ENCODE data around the gene NCAPG2.

Gene NCAPG2, protein sequence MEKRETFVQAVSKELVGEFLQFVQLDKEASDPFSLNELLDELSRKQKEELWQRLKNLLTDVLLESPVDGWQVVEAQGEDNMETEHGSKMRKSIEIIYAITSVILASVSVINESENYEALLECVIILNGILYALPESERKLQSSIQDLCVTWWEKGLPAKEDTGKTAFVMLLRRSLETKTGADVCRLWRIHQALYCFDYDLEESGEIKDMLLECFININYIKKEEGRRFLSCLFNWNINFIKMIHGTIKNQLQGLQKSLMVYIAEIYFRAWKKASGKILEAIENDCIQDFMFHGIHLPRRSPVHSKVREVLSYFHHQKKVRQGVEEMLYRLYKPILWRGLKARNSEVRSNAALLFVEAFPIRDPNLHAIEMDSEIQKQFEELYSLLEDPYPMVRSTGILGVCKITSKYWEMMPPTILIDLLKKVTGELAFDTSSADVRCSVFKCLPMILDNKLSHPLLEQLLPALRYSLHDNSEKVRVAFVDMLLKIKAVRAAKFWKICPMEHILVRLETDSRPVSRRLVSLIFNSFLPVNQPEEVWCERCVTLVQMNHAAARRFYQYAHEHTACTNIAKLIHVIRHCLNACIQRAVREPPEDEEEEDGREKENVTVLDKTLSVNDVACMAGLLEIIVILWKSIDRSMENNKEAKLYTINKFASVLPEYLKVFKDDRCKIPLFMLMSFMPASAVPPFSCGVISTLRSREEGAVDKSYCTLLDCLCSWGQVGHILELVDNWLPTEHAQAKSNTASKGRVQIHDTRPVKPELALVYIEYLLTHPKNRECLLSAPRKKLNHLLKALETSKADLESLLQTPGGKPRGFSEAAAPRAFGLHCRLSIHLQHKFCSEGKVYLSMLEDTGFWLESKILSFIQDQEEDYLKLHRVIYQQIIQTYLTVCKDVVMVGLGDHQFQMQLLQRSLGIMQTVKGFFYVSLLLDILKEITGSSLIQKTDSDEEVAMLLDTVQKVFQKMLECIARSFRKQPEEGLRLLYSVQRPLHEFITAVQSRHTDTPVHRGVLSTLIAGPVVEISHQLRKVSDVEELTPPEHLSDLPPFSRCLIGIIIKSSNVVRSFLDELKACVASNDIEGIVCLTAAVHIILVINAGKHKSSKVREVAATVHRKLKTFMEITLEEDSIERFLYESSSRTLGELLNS

DNA sequence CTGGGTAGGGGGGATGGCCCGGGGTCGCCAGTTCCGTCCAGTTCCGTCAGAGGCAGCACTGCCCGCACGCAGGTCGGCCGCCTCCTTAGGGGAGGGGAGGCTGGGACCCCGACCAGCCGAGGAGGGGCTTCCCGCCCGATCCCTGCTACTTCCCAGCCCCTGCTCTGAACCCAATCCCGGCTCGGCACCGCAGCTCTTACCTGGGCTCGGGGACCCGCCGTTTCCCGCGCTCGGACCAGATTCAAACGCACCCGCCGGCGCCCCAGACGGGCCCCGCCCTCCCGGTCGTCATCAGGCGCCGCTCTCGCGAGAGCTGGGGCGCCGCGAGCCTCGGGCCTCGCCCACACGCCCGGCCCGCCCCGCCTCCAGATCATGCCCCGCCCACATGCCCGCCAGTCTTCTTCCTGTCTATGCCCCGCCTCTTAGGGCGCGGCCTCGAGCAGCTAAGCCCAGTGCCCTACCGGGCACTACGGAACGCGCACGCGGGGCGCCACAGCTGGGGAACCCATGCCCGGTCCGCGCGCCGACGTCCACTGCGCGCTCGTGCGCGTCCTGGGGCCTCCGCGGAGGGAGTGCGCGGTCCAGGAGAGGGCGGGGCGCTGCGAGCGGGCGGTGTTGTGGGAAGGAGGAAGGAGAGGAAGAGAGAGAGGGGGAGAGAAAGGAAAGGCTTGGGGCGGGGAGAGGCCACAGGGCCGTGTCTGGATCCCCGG is at the start of gene NCAPG2:
TSS of gene NCAPG2 (minus strand) at position 281 of the 710 bp plus-strand sequence. CDS start 2,905 bp downstream, outside the sequence.
- peak; percentile 99 for DNase-seq (ENCODE audit: low read depth)

GRCh38 chr7:158753900-158754299 is 49.3 kb upstream of the NCAPG2 start:
- no peak for DNase-seq (ENCODE audit: low read depth)

DNA sequence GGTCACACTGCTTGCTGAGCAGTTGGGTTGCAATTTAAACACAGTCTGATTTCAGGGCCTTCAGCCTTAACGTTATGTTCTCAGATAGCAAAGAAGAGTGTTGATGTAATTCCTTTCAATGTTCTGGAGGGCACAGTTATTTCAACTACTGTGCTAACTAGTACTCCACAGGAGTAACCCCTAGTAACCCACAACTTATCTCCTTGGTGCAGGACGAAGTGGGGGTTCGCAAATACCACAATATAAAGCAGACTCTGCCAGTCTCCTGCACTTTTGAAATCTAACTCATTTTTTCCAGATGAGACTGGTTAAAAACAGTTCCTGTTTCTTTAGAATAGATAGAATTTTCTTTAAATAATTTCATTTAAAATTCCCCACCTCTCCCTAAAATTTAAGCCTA is 47.1 kb upstream of the NCAPG2 start:
- DNase-seq (ENCODE audit: low read depth), result no peak

- DNase-seq (ENCODE audit: low read depth), result no peak
Measured at GRCh38 chr7:158751199-158751598, 46.6 kb upstream of the NCAPG2 start.

DNA sequence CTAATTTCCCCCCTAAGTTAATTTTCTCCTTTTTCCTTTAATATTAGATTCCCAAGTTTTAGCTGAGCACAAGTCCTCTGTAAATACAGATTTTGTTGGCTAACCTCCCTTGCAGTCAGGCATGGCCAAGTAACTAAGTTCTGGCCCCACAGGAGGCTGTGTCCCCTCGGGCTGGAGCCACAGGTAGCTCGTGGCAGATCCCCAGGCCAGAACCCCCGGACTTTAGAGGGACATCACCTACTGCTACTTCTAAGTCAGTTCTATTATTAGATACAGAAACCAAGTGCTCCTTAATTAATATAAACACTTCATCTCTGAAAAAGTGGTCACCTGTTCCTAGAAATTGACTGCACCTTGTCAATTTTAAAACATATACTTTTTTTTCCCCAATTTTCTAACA is 46.1 kb upstream of the NCAPG2 start:
- no peak for DNase-seq (ENCODE audit: low read depth)

DNA sequence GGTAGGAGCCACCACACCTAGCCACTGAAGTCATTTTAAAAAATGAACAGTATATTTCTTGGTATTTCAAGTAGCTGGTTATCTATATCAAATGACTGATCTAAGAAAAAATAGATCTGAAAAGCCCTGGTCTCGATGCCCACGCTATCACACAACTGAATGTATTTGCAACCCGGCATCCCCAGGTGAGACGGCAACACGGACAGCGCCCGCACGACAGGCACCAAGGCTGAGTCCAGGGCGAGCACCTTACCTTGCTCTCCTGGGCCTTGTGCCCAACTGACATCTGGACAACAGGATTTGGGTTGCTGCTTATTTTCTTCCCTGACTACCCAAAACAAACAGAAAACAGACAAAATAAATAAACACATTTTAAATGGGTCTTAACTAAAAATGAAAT is 44.8 kb upstream of the NCAPG2 start:
- DNase-seq (ENCODE audit: low read depth), result no peak

DNA sequence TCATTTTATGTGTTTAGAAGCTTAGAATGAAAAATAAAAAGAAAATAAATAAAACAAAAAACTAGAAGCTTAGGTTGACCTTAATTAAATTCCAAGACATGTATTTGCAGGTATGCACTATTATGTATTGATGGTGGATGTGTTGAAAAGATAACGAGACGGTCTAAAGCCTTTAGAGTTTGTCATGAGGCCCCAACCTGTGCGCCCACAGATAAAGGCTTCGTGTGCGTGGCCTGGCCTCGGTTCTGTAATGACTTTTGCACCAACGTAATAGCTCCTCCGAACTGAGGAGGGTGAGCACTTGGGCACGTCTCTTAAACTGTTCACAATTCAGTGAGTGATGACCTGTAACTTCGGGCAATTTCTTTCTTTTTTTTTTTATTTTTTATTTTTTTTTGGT is 43.7 kb upstream of the NCAPG2 start:
- DNase-seq (ENCODE audit: low read depth), result no peak

DNA sequence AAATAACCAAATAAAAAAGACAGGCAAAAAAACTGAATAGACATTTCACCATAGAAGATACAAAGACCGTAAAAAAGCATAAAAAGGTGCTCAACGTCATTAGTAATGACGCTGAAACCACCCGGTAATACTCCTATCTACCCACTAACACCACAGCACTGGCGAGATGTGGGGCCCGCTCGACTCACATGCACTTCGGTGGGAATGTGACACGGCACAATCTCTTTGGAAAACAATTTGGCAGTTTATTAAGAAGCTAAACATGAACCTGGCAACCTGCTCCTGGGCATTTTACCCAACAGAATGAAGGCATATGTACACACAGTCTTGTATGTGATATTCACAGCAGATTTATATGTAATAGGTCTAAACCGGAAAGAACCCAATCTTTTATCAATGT is 42.8 kb upstream of the NCAPG2 start:
- DNase-seq (ENCODE audit: low read depth), result no peak

DNA sequence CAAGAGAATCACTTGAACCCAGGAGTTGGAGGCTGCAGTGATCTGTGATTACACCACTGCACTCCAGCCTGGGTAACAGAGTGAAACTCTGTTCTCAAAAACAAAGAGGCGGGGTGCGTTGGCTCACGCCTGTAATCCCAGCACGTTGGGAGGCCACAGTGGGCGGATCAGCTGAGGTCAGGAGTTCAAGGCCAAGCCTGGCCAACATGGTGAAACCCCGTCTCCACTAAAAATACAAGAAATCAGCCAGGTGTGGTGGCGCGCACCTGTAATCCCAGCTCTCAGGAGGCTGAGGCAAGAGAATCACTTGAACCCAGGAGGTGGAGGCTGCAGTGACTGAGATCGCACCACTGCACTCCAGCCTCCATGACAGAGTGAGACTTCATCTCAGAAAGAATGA is 42.4 kb upstream of the NCAPG2 start:
- no peak for DNase-seq (ENCODE audit: low read depth)

- no peak for DNase-seq (ENCODE audit: low read depth)
Measured at GRCh38 chr7:158745057-158745715, 40.6 kb upstream of the NCAPG2 start.

DNA sequence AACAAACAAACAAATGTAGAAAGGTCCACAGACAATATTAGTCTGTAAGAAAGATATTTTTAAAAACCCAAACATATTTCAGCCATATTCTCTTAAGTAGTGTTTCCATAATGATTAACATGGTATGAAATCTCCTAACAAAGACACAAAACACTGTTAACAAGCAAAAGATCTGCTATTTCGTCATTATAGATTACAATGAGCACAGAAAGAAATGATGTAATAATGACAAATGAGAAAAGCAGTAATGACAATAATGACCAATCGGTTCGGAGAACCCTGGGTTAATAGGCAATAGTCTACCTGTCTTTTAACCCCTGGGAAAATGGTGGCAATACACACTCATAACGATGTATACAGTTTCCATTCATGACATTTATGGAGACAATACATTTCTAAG is 39.5 kb upstream of the NCAPG2 start:
- DNase-seq (ENCODE audit: low read depth), result no peak

GRCh38 chr7:158743219-158743618 is 38.6 kb upstream of the NCAPG2 start:
- no peak for DNase-seq (ENCODE audit: low read depth)

- no peak for DNase-seq (ENCODE audit: low read depth)
Measured at GRCh38 chr7:158742065-158742821, 37.6 kb upstream of the NCAPG2 start.

DNA sequence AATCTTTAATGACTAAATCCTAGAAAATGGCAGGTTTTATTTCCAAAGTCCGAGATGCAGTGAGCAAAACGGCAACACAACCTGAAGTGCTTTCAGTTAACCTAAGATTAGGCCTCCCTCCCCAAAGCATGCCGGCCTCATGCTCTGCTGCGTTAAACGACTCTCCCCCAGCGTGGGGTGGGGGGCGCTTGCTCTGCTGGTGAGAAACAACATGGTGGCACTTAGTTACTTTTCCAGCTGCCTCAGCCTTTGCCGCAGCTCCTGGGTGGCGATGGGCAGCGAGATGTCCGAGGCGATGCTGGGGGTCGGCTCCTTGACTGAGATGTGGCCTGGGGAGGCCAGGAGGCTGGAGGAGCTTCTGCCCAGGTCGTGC is 36.7 kb upstream of the NCAPG2 start:
- no peak for DNase-seq (ENCODE audit: low read depth)

GRCh38 chr7:158740657-158741293 is 36.2 kb upstream of the NCAPG2 start:
- DNase-seq (ENCODE audit: low read depth), result peak; percentile 80

GRCh38 chr7:158740013-158740656 is 35.5 kb upstream of the NCAPG2 start:
- peak; percentile 88 for DNase-seq (ENCODE audit: low read depth)

DNA sequence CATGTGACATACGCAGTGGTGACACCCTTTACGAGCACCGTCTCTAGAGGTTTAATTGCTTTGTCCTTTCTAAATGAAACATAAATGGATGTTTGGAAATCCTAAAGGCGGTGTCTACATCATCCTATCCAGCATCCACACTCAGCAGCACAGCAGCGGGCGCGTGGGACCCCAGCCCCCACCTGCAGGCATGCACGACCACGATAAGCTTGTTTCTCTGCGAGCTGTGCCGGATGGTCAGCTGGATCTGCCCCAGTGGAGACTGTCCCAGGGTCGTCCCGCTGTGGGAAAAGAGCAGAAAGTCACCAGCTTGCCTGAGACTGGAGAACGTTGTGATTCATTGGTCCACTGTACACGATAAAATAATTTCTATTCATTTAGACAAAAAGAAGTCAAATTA is 34.2 kb upstream of the NCAPG2 start:
- no peak for DNase-seq (ENCODE audit: low read depth)

GRCh38 chr7:158737064-158737695 is 32.6 kb upstream of the NCAPG2 start:
- no peak for DNase-seq (ENCODE audit: low read depth)

DNA sequence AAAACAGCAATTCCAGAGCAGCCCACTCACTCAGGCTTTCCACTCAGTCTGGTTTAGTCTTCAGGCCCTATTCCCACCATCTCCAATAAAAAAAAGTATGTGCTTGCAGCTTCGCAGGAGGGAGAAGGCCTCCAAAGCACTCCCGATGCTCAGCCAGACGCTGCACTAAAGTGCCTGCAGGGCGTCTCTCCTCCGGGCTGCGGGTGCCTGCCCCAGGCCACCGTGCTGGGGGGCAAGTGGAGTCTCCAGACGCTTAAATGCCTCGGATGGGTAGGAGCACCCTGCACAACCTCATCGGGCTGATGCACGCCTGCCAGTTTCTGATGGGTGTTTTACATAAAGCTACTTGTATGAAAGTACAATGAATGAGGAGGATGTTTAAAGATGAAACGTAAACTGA is 31.3 kb upstream of the NCAPG2 start:
- no peak for DNase-seq (ENCODE audit: low read depth)
